CD4-positive, alpha-beta T cell treated with Interleukin-2 at 100 ng/mL for 4 hours (primary cell): ENCODE measurements around the gene KIF5B.
"Not testable (repeated sequence)": the region's sequence is repeated elsewhere in the genome, so short reads cannot be mapped to it uniquely, and the experiment has no call there.

Experiments used
- DNase-seq: peaks from one replicate; pipeline ENCODE4 v3.0.0-alpha.2; 2020; ENCODE audit warnings: low spot score

Gene KIF5B

DNA sequence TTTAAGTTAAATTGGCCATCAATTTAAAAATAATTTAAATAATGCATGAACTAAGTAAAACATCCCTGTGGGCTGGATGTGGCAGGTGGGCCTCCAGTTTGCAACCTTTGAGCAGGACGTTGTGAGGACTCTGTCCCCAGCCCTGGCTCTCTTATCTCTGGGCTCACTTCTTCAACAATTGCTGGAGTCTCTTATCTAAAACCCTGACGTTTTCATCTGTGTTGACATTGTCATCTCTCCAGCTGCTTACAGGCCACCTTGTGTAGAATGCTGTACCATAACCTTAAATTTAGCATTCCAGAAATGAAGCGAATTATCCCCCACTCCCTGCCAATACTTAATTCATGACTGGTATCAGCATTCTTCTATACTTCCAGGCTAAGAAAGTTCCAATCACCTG is 3.2 kb upstream of the KIF5B start:
- no peak for DNase-seq

DNA sequence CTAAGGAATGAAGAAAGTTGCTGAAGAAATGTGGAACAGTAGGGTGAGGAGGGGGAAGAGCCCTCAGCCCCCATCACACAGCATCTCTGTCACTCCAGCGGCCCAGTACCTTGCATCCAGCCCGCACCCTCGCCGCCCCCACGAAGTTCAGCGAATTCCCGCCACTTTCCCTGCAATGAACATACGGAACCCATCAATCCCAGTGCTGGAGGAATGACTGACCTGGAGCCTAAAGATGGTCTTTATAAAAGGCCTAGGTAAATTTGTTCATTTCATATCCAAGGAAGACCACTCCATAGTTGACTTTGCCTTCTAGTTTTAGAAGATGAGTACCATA is 779 bp upstream of the KIF5B start:
- no peak for DNase-seq

DNA sequence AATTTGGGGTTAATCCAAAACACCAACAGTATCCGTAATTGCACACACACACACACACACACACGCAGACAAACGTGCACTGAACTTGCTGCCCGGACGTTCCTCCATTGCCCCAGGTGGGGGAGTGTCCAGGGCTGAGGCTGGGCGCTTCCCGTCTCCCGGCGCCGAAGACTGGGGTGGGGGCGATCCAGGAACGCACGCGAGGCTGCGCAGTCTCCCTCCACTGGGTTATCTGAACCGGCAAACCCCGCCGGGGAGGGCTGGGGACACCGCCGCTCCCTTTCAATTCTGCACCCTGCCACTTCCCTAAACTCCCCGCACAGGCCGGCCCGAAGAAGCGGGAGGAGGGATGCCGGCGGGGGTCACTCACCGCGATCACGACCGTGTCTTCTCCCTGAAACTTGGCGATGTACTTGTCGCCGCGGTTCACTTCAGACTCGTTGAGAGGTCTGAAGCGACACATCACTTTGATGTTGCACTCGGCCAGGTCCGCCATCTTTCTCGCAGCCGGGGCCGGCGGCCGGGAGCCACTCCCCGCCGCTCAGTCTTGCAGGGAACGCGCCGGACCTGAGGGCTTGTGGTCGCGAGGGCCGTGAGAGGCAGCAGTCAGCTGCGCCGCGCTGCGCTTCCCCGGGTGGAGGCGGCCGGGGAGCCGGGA is 618 bp downstream of the KIF5B start:
- DNase-seq, result peak; percentile 66

DNA sequence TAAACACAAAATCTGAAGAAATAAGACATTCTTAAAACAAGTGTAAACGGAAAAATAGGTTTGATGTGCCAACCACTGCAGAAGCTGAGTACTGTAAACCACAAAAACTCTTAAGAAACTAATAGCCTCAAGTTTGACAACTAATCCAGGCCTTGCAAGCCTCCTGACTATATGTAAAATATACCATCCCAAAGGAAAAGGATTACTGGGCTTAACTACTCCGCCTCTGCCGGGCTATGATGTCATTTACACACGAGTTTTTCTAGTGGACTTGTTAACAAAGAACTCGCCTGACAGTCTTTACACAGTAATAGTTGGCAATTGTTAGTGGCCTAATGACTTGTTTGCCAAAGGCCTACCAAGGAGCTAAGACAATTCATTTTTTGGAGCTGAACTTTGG is 2.1 kb downstream of the KIF5B start:
- DNase-seq, result no peak

DNA sequence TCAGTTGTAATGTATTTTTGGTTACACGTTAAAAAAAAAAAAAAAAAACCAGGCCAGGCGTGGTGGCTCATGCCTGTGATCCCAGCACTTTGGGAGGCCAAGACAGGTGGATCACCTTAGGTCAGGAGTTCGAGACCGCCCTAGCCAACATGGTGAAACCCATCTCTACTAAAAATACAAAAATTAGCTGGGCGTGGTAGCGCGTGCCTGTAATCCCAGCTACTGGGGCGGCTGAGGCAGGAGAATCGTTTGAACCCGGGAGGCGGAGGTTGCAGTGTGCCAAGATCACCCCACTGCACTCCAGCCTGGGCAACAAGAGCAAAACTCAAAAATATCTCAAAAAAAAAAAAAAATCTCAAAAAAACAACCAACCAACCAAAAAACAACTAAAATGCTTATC is 2.8 kb downstream of the KIF5B start:
- DNase-seq, result not testable (repeated sequence)

DNA sequence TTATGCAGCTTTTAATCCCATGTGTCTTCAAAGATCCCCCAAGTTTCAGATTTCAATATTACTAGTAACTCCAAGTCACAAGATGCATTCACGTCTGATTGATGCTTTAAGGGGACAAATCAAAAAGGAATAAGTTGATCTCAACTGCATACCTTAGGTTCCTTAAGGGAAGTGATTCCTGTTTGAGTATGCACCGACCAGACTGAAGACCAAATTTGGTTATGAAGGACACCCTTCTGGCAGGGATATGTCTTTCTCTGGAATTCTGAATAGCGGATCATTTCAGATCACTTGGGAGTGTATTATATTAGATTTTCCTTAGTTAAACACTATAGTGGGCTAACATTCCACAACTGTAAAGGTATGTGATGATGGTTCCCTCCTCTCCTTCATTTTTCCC is 4.3 kb downstream of the KIF5B start:
- DNase-seq, result no peak

DNA sequence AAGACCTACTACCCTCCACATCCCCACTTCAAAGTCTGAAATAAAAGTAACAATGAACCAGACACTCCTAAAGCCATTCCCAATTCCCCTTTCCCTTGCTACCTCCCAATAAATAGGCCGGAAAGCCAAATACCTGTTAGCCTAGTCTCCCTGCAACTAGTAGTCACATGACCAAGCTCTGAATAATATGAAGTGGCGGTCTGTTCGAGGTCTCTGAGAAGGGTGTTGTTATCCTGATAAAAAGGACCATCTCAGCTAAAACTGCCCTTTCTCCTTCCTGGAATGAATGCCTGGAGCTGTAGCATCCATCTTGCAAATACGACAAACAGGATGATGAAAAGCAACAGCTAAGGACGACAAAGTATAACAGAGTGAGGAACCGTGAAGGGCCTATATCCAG is 6.0 kb downstream of the KIF5B start:
- DNase-seq, result no peak

DNA sequence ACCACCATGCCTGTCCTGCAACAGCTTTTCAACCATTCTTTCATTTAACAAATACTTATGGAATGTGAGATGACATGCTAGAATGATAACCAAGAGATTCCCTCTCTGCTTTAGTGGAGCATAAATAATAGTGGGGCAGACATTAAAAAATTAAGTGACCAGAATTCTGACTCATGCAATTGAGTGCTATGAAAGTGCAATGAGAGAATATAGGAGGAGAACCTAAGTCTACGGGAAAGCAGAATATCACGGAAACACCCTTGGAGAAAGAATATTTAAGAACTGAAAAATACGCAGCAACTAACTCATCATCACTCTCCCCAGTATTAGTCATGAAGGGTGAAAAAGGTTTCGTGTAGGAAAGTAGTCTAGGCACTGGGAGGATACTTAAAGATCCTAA is 7.1 kb downstream of the KIF5B start:
- DNase-seq, result no peak

DNA sequence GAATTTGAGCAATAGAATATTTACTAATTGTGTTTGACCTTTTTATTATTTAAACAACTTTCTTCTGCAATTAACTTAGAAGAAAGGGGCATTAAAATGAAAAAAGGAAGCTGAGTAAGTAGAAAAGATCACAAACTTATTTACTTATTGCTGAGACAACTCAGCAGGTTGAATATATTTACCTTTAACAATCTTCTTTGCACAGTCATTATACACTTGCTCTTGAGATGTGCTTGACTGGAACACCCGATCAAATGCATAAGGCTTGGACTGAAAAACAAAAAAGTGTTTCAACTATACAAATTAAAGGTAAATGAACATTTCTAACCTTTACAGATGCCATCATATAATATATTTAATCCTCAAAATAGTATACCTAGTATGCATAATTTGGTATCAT is 7.9 kb downstream of the KIF5B start:
- DNase-seq, result no peak

DNA sequence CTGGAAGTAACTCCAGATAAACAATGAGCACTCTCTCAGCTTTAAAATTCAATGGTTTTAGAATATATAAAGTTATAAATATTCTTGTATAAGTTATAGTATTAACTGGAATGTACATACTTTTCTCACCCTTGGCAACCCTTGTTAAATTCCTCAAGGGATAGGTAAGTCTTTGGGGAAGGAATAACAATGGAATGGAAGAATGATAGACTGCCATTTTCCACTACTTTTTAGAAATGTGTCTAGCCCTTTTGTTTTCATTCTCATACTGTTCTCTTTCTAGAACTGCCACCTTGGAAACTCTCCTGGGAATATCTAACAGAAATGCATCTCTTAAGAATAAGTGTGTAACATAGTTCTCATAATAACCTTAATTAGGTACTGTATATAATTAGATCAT is 8.3 kb downstream of the KIF5B start:
- no peak for DNase-seq

DNA sequence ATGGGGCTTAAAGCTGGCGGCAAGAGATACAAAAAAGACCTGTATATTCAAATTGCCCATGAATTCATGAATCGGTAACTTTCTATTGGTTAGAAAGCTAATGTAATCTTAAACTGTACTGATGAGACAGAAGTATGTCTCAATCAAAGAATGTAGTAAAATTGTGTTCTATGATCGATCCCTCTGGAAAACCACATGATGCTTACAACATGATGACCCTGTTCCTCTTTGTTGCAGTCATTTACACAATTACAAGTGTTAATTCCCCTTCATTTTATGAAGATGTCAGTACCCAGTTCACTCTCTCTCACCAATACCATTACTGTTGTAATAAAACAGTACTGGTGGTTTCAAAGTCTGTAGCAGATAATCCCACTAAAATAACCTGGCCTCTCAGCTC is 10.1 kb downstream of the KIF5B start:
- no peak for DNase-seq

DNA sequence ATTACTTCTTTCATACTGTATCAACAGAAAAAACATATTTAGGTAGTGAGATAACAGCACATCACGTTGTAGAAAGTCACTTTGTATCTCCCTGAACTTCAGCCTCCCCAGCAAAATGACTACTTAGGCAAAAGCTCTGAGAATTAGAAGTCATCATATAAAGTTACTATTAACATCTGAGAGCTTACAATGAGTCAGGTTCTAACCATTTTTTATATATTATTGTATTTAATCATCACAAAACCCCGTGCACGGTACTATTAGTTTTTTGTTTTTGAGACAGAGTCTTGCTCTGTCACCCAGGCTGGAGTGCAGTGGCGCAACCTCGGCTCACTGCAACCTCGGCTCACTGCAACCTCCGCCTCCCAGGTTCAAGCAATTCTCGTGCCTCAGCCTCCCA is 13.5 kb downstream of the KIF5B start:
- not testable (repeated sequence) for DNase-seq

DNA sequence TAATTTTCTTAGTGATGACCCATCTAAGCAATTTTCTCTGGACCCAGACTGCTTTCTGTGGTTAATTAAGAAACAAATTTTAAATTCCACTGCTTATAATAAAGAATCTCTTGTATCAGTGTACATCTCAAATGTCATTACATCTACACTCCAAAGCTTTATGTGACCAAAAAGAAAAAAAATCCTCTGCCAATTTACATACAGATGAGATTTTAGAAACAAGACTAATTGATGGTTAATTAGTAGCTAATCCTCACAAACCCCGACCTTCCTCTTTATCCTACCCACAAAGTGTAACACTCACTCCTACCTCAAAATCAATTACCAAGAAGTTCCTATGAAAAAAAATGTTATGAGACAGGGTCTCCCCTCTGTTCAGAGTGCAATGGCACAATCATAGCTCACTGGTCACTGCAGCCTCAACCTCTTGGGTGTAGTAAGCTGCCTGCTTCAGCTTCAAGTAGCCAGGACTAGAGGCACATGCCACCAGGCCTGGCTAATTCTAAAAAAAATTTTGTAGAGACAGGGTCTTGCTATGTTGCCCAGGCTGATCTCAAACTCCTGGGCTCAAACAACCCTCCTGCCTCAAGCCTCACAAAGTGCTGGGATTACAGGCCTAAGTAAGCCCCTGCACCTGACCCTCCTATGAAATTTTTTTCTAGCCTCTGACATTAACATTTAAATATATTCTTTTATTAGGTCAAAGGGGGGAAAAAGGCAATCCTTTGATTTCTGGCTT is 14.8 kb downstream of the KIF5B start:
- no peak for DNase-seq

DNA sequence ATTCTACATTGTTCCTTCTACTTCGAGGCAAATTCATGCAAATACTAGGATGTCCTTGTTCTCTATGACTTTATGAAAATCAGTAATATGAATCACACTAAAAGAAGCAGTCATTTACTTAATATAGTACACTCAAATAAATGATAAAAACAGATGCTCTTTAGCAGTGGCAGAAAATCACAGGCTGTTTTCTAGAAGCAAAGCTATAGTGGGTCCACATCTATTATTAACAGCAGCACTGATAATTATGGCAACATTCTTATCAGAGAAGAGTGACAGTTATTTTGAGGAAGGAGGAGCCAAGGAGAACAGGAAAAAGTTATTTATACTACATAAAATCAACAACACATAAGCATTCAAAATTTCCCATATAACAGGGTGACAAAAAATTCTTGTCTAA is 16.5 kb downstream of the KIF5B start:
- DNase-seq, result no peak

DNA sequence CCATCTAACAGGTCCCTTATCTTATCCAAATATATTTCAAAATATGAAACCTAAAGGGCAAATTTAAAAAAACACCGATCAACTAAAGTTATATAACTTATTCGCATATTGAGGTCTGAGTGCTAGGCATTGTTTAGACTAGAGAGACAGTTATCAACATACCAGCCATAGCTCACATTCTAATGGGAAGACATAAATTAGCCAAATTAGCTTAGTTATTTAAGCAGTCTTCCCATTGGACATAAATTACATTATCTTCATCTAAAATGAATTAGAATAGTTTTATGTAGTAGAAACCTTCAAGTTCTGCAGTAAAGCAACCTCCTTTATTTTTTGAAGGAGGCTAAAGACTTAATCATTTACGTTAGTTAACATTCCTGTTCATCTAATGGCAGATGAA is 17.4 kb downstream of the KIF5B start:
- no peak for DNase-seq

DNA sequence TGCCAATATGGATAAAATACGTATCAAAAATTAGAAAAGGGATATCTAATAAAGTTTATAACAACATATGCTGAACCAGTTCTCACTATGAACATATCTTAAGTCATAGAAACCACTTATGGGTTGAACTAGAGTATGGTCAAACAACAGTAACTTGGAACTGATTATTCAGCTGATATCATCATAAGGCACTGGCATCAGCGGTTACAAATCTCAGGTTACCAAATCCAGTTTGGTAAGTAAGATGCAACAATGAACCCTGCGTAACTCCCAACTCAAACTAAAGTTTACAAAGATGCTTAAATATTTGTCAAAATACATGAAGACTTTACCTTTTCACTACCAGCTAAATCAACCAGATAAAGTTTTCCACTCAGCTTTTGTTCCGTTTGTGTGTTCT is 19.3 kb downstream of the KIF5B start:
- no peak for DNase-seq

DNA sequence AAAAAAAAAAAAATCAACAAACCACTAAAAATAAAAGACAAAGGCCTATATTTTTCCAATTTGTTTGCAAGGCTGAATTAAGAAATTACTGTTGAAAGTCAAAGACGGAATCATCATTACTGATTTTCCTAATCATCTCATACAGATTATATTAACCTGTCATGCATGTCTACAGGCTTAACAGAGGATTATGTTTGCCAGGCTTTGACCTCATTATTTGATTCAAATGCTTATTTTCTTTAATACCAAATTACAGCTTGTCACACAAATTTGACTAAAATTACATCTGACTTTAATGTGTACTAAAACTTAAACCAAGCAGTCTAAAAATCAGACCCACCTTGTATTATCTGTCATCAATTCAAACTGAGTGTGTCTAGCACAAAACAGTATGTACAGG is 21.2 kb downstream of the KIF5B start:
- DNase-seq, result no peak

DNA sequence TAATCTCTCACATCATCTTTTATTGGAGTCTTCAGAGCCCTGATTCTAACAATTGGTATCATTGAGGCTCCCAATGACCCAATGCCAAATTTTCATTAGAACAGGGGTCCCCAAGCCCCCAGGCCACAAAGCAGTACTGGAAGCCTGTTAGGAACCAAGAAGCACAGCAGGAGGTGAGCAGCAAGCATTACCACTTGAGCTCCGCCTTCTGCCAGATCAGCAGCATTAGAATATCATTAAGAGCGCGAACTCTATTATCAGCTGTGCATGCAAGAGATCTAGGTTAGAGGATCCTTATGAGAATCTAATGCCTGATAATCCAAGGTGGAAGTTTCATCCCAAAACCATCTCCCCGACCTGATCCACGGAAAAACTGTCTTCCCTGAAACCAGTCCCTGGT is 23.1 kb downstream of the KIF5B start:
- no peak for DNase-seq

DNA sequence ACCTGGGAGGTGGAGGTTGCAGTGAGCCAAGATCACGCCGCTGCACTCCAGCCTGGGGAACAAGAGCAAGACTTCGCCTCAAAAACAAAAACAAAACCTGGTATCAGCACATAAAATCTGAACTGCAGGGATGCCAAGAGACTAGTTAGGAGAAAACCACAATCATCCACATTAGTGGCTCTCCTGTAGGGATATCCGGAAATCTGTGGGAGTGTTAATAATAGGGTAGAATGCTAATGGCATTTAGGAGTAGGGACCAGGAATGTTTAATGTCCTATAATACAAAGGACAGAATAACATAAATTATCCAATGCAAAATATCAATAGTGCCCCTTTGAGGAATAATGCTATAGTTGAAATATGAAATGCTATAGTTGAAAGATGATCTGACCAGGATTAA is 24.3 kb downstream of the KIF5B start:
- no peak for DNase-seq

DNA sequence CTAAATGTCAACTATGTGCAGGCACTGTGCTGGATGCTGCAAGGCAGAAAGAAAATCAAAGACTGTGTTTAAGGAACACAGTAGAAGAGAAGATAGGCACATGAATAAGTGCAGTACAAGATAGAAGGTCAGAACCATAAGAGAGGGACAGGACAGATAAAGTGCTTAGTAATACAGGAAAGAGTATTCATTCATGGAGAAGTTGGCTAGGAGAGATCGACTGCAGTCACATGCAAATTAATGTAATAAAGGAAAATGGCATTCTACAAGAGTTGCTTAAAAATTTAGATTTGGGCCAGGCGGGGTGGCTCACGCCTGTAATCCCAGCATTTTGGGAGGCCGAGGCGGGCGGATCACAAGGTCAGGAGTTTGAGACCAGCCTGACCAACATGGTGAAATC is 24.8 kb downstream of the KIF5B start:
- no peak for DNase-seq

DNA sequence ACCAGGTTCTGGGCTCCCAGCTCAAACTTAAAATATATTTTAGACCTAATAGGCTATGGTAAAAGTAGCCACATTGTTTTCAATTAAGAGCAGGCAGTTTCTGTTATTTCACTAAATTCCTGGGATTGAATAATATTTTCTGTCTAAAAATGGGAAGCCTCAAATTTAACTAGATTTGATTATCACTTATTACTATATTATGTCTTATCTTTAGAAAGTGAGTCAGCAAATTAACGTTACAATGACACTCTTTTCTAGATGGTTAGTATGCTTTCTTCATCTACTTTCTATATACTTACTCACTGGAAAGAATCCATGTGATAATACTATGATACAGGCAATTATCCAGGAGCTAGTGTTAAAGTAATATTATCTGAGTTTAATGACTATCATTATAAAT is 27.5 kb downstream of the KIF5B start:
- DNase-seq, result no peak

DNA sequence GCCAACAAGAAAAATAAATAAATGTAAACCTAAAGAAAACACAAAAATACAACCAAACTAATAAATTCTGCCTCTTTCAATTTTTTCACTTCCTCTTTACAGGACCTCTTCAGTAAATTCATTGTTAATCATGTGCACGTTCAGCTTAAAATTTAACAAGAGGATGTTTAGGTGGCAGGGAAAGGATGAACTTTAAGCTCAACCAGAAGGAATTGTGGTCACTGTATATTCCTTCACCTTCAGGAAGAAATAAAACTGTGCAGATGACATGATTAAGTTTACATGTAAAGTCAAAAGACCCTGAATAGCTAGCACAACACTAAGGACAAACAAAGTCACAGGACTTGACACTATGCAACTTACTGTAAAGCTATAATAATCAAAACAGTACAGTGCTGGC is 33.0 kb downstream of the KIF5B start:
- no peak for DNase-seq

DNA sequence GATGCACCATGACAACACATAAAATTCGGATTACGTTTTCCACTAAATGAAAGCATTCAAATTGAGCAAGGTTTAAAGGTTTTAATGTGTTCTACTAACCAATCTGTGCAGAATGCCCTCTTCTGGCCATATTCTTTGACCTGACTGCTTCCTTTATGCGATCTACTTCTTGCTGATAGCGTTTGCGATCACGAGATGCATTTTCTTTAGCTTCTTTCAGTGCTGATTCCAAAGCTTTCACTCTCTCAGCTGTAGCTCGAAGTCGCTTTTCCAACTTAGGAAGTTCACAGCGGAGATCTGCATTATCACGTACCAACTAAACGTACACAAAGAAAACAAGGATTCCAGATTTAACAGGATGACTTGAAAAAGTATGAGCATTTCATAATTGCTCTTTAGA is 39.2 kb downstream of the KIF5B start:
- no peak for DNase-seq

DNA sequence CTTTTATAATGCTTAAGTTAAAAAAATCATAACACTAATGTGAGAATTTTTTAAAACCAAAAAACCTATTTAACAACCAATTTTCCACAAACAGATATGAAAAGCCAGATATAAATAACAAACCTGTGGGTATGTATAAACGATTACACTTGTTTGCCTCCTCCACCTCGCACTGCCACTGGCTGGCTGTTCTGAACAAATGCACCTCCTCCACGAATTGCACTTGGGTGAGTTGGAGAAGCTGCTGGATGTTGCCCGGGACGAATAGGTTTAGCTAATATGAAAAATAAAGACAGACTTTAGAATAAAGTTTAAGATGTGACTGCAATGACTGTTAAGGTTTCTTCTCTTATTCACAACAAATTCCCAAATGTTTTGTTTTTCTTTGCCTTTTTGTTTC is 40.8 kb downstream of the KIF5B start:
- DNase-seq, result no peak
